ENCODE measurements around the gene MDM4.

MDM4 gene

DNA sequence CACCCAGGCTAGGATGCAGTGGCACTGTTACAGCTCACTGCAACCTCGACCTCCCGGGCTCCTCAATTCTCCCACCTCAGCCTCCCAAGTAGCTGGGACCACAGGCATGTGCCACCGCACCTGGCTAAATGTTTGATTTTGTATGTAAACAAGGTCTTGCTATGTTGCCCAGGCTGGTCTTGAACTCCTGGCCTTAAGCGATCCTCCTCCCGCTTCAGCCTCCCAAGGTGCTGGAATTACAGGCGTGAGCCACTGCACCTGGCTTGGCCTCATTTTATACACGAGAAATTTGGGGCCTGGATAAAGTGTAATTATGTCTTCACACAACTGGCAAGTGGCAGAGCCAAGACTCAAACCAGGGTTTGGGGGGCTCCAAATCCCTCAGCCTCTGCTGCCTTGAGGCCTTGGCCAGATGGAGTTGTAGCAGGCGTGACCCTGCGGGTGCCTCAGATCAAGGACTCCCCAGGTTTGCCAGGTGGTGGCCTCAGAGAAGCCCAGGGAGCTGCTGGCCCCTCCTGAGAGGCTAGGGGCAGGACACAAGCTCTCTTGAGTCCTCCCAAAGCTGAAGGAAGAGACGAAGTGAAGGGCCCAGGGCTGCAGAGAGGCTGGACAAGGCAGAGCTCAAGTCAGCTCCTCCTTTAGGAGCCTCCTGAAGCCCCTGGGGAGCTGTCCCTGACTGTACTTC lies 61.7 kb downstream of the MDM4 start:
- DNase-seq: no peak

DNA sequence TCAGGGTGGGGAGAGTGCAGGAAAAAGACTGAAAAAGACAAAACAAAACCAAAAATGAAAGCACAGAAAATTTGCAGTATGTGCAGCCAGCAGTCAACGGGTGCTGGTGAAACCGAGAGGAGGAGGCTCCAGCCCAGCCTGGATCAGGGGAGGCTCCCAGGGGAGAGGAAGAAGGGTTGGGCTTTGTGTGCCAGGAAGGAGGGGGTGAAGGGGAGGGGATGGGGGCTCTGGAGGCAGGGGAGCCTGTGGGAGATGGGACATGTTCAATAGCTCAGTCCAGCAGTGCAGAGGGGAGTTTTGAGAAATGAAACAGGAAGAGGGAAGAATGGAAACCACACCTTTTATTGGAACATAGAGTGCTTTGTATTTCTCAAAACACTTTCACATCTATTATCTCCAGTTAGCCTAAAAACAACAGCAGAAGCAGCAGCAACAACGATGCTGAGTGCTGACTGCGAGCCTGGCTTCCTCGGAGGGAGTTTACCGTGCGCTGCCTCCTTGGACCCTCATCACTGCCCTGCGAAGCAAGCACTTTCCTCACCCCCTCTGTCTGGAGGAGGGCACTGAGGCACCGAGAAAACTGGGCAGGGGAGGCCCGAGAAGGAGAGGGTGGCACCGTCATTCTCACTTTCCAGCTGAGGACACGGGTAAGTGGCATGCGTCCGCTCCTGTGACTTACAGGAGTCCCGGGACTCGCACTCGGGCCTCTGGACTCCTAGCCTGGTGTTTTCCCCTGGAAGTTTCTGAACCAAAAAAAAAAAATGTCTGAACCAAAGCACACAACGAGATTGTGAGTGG lies 62.9 kb downstream of the MDM4 start:
- DNase-seq: peak in 1 of 56 donors; percentile 9

DNA sequence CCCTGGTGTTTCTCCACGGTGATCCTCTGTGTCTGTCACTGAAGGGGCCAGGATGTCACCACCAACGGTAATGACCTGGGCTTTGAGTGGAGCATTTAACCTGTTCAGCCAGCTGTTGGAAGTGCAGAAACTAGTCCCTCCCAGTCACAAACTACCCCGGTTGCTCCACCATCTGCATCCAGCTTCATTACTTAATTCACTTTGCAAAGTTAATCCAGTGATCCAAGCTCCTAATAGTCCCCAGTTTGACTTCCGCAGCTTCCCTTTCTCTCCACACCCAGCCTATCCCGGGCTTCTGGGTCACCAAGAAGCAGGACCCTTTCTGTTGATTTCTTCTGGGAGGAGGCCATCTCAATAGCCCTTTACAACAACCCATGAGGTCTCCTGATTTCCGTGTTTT lies 63.5 kb downstream of the MDM4 start:
- DNase-seq: no peak

DNA sequence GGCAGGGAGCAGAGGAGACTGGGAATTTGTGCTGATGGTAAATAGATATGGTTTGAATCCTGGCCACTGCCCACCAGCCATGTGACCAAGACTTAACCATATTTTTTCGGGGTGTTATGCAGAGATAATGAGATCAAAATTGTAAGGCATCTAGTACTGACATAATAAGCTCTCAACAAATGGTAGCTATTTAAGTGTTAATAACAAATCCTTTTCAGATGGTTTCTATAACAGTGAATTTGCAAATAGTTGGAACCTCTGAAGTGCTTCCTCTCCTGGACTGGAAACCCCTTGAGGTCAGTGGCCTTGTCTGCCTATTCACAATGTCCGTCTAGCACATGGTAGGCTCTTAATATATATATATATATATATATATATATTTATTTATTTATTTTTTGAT lies 64.7 kb downstream of the MDM4 start:
- DNase-seq: no peak

DNA sequence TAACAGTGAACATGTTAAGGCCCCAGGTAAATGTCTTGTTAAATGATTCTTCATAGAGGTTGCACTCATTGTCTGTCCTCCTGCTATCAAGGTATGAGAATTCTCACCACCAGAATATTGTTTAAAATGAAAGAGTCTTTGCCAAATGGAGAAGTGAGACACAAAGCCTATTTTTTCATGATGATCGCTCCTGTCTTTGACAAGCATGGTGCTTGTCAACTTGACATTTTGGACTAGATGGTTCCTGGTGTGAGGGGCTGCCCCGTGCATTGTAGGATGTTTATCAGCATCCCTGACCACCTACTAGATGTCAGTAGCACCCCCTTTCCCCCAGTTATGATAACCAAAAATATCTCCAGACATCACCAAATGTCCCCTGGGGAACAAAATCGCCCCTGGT lies 65.6 kb downstream of the MDM4 start:
- DNase-seq: no peak

DNA sequence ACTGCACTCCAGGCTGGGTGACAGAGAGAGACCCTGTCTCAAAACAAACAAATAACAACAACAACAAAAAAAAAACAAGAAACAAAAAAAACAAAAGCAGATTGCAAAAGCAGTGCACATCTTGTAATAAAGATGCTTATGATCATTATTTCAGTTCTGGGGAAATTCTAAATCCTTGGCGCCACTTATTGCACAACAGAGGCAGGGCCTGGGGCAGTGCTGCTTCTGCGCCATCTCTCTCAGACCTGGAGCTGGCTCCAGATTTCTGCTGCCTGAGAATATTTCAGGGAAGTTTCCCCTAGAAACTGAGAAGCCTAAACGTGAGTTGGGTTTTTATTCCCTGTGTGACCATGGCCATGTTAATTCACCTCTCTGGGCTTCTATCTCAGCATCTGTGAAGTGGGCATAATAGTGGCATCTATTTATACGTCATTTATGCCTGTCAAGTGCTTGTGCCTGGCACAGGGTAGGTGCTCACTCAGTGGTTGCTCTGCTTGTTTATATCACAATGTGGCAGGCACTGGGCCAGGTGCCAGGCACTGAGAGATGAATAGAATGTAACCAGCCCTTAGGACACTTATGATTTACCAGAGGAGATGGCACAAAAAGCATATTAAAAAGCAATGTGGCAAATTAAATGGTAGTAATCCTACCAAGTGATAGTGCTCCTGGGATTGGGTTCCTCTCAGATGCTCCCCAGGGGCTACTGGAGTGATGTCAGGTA lies 67.9 kb downstream of the MDM4 start:
- peak in 13 of 56 donors; percentile 5 to 67 (median 16) for DNase-seq

DNA sequence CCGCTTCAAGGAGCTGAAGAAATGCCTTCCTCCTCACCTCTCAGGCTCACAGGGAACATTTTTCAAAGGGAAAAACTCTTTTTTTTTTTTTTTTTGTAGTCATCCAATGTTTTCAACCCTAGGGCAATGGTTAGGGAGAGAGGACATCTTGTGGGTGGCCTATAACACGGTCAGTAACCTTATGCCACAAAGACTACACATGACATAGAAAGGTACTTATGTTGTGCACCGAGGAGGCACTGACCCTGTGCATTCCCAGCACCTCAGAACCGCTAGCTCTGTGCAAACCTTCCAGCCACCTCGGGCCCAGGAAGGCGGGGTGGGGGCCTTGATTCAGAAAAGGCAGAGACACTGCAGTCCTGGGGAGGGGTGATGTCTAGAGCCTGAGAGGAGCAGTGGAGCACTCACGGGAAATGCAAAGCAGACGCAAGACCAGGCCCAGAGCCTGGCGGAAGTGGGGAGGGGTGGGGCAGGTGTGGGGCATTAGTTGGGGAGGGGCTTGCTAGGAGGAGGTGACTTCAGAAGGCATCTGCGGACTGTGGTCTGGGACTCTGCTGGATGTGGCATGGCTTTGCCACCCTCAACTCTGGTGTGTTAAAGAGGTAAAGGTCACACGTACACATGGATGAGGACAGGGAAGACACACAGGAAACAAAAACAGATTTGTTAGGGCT lies 68.6 kb downstream of the MDM4 start:
- no peak for DNase-seq

DNA sequence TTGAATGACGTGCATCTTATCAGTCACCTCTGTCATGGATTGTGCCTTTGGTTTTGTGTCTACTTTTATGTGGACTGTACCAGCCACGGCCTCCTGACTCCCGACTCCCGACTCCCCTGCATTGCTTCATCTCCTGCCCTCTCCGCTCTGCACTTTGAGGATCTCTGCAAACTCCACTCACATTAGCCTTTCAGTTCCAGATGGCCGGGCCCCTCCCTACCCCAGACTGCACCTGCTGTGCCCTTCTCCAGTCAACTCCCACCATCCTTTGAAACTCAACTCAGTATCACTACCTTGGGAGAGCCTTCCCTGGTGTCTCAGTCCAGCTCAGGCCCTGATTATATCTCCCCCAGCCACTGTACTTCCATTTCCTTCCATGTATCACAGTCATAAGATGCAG lies 71.4 kb downstream of the MDM4 start:
- no peak for DNase-seq

DNA sequence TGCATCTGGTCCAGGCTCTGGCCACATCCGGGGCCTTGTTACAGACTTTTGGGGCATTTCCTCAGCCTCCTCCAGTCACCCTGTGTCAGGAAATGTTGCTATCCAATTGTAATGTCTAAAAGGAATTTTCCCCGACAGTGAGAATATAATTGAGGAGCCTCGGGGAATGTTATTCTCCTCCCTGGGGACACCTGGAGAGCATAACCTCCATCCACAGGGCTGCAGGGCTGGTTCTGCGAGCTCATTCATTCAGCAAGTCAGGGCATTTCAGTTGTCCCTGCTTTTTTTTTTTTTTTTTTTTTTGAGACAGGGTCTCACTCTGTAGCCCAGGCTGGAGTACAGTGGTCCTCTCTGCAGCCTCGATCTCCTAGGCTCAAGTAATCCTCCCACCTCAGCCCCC lies 72.6 kb downstream of the MDM4 start:
- no peak for DNase-seq

DNA sequence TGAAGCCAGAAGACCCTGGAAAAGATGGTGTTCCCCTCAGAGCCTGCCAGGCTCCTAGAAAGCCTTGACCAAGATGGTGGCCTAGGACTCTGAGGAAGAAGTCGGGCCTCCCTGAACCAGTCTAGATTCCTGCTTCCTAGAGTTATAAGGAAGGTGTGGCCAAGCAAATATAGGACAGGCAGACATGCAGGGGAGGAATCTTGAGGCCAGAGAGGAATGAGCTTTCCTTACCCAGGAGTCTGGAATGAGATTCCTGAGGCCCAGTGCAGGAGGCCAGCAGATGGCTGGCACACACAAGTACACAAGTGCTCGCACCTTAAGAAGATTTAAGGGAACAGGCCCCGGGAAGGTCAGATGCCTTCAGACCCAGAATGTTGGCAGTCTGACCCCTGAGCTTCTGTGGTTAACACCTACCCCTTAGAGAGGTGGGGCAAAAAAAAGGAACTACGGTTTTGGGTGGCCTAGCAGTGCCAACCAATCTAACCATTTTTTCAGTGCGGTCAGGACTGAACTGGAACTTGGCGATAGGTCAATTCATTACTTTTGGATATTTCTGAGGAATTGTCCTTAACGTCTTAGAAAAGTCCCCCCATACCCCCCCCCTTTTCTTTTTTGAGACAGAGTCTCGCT lies 73.3 kb downstream of the MDM4 start:
- DNase-seq: no peak

DNA sequence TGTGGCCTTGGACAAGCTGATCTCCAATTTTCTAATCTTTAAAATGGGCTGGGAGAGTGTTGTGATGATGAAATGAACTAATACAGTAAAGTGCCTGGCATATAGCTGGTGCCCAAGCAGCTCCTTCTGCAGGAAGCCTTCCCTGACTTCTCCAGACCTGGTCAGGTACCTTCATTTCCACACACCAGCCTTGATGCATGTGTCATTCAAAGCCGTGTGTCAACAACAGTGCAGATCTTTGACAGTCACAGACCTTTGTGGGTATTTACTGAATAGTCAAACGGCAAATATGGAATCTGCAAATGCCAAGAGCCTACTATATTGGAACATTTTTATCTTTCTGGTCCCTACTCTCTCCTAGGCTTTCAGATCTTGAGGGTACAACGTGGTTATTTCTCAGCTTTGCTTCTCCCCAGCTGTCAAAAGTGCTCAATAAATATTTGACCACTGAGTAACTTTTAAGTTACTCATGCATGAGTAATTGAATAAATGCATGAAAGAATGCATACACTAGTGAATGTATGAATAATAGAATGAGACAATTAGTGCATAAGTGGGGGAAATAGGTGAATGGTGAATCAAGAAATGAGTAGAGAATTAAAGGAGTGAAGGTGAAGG lies 75.4 kb downstream of the MDM4 start:
- DNase-seq: no peak

DNA sequence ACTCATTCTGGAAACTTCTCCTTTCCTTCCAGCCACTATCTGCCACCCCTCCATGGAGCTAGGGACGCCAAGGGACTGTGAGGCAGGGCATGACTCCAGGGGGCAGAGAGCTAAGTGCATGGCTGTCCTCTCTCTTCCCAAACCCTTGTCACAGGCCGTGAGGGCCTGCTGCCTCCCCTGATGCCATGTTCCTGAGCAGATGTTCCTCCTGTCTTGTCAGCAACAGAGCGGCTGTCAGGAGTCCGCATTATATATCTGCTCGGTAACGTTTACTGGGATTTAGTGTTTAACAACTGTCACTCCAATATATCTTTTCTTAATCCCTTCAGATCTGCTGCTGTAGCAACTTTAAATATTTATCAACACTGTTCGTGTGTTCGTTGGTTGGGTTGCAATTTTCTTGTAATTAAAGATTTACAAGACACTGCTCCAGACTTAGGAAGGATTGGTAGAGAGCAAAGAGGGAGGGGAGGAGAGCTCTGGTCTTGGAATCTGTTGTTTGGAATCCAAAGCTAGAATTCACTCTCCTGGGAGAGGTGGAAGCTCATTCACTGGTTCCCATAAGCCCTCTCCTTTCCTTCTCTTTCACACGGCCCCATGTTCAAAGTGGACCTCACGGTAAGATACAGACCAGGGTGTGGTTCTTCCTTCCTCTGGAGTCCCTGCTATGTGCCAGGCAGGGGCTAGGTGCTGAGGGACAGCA lies 76.2 kb downstream of the MDM4 start:
- no peak for DNase-seq

DNA sequence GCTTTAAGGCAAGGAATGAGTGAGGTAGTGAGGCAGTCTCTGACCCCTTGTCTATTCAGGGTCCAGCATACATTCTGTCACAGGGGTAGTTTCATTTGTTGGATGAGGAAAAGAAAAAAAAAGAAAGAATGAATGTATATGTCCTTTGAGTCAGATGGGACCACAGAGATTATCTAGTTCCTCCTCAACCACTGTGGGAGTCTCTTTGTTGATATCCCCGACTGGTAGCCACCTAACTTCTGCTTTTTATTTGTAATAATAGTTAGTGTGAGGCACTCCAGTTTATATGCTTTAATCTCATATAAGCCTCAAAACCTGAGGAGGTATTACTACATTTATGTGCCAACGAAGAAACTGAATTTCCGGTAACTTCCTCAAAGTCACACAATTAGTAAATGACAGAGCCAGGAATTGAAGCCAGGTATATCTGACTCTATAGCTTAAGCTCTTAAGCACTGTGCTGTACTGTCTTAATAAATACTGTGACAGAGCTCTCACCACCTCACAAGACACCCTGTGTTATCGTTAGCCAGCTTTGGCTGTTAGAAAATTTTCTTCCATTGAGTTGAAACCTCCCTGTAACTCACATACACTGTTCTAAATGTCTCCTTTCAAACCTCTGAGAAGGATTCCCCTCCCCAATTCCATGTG lies 82.2 kb downstream of the MDM4 start:
- no peak for DNase-seq

DNA sequence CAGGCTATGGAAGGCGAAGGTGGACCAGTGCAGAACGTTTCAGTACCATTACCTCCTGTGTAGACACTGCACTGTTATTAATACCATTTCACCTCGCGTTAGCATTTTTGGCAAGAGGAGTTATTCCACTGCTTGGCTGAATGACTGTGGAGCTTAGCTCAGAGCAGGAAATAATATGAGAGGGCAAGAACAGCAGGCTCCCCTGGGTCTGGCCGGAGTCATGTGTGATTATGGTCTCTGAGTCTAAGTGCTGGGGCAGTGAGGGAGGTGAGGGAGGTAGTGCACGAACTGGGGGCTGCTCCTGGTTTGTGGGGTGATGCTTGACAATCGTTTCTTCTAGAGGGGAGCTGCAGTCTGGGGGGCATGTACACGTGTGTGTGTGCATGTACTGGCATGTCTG lies 82.9 kb downstream of the MDM4 start:
- no peak for DNase-seq

DNA sequence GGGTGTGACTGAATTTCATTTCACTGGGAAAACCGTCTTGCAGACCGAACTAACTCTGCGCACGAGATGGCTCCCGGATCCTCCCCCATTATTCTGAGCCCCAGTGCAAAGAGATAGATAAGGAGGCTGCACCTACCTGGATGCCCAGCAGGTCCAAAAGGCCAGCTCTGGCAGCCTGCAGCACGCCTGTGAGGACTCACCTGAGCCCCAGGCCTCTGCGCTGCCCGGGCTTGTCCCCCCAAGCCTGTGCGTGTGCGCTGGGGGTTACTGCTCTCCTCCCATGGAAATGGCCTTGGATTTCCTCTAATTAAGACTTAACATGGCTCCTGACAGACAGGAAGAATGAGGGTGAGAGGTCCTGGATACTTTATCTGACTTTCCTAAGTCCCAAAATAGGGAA lies 83.4 kb downstream of the MDM4 start:
- DNase-seq: no peak

DNA sequence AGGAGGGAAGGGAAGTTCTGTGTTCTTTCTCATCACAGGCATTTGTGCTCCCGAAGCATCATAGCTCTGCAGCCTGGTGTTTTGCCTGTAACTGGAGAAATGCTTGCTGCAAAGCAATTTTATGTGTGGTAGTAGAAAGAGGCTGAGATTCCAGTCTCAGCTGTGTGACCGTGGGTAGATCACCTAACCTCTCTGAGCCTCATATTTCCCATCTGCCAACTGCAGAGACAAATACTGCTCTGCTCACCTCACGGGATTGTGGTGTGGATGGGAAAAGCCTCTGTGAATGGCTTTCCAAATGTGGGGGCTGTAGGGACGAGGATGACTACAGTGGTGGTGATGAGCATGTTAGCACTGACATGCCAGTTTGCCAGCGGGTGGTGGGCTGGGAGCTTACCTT lies 84.0 kb downstream of the MDM4 start:
- DNase-seq: no peak

DNA sequence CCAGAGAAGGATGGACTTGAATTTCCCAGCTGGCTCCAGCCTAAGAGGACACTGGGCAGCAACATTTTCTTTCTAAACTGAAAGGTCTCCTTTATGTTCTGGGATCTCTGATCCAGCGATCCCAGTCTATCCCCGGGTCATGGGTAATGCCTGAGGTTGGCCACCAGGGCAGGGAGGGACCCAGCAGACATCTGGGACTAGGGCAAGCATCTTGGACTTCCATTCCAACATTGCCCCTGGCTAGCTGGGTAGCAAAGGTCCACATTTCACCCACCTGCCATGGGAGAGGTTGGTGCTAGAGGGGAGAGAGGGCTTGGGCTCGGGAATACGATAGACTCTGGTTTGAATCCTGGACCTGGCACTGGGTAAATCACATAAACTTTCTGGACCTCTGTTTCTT lies 84.8 kb downstream of the MDM4 start:
- no peak for DNase-seq

DNA sequence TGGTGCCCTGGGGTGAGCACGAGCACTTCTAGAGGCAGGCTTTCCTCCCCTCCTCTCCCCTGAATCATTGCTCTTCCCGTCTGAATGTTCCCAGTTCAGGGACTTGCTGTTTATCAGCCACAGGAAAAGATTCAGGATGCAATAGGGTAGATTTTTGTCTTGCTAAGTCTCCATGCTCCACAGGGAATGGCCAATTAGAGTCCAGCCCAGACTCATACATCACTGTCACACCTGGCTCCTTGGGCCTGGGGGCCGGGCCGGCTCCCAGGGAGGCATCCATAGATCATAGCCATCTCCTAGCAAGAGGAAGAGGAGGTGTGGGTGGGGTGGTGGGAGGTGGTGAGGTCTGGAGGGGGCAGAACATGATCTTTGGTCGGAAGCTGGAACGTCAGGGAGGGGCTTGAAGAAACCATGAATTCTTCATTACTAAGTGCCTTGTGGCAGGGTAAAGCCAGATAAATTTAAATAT lies 85.9 kb downstream of the MDM4 start:
- no peak for DNase-seq

DNA sequence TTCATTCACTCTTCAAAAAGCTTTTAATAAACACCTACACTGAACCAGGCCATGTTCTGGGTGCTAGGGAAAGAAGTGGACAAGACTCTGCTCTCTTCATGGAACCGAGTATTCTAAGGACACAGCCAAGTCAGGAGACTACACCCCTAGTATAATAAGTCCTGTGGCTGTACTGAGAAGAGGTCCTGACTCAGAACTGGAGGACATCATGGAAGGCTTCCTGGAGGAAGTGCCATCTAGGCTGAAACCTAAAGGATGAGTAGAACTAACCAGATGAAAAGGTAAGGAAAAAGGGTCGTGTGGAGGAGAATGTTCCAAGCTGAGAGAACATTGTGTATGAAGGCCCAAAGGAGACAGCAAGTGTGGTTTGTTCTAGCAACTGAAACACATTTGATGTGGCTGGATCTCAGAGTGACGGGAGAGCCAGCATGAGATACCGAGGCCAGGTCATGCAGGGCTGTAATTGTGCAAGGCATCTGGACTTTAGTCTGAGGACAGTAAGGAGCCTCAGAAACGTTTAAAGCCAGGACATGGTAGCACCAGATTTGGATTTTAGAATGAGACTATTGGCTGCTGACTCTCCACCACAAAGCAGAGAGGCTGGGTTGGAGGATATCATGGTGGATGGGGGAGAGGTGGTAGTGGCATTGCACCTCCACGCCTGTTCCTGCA lies 86.8 kb downstream of the MDM4 start:
- no peak for DNase-seq
